ENCODE data around the gene OR10A5.
"Not testable (repeated sequence)": the region's sequence is repeated elsewhere in the genome, so short reads cannot be mapped to it uniquely, and the experiment has no call there.

OR10A5 gene

GRCh38 chr11:6876325-6876724 lies 30.8 kb downstream of the OR10A5 start, which contains the start of gene OR10A4:
Gene OR10A4 (plus strand): TSS chr11:6876625. CDS start chr11:6876648, 23 bp downstream.
- DNase-seq = no peak

GRCh38 chr11:6876914-6877313 lies 31.4 kb downstream of the OR10A5 start:
- DNase-seq = no peak

- no peak for DNase-seq
These were observed 37.3 kb downstream of the OR10A5 start for GRCh38 chr11:6882751-6883150.

GRCh38 chr11:6887711-6888110 lies 42.2 kb downstream of the OR10A5 start:
- not testable (repeated sequence) for DNase-seq

- DNase-seq = no peak
These were observed 43.3 kb downstream of the OR10A5 start for GRCh38 chr11:6888830-6889229.

GRCh38 chr11:6889835-6890234 lies 44.4 kb downstream of the OR10A5 start:
- DNase-seq = no peak

GRCh38 chr11:6892400-6892799 lies 46.9 kb downstream of the OR10A5 start, which contains the start of gene OR2D2:
Gene OR2D2 (minus strand): TSS chr11:6892500. CDS start chr11:6892500, 0 bp downstream.
- DNase-seq = no peak

- DNase-seq = no peak
These were observed 48.6 kb downstream of the OR10A5 start for GRCh38 chr11:6894097-6894496.

- no peak for DNase-seq
These were observed 49.5 kb downstream of the OR10A5 start for GRCh38 chr11:6895010-6895409.

All from DMS 273 treated with DMSO at 0.1 percent for 48 hours (cell line).